K562 (cell line): ENCODE data around the gene CNOT4. TPM values are rescaled to one million over a fixed set of nuclear protein-coding genes. Genes with fewer than 3 reads are reported as not detected.

Experiments
- ATAC-seq: fragments of 200-7000 bp; cut with Tn5 transposase; 3 replicates; pipeline ENCODE4 v1.9.1; 2020; ENCODE audit warnings: moderate library complexity
- BruUV-seq: library from RNA; stranded (reverse); fragments of 400-500 nt; replicated peaks from 2 replicates; lab custom pipeline; 2021; lab: Mats Ljungman, UMichigan
- CTCF ChIA-PET: fragments of 300-600 bp; formaldehyde crosslinking; extraction: SDS; loops from one replicate; lab custom pipeline; 2021; ENCODE audit warnings: low intra/inter-chr PET ratio; lab: Yijun Ruan, JAX
- POLR2A ChIA-PET: fragments of 300-600, 350-650 bp; sonication (Branson Sonifier 250); formaldehyde crosslinking; extraction: SDS; loops from one replicate; lab custom pipeline; 2021; ENCODE audit warnings: antibody characterized with exemption, inconsistent platforms; lab: Yijun Ruan, JAX
- DNase-seq, 4 experiments: peaks; one replicate each; pipeline versions ENCODE4 v3.0.0 to v3.0.0-alpha.2; 2011 to 2018; ENCODE audit warnings: low spot score in 3 of 4, mixed read lengths in 3 of 4; ENCODE audit errors: extremely low read depth in 1 of 4
- FAIRE-seq: peaks from 2 replicates; lab custom pipeline; 2011; peaks lifted over from hg19 to GRCh38; lab: Jason Lieb, UNC
- H2AFZ ChIP-seq: 2 replicates; pipeline ENCODE4 v1.6.0; 2011; ENCODE audit warnings: low read depth, low read length, control low read depth, inconsistent platforms
- H3K27ac ChIP-seq: fragments of 200-600 bp; 3 replicates; pipeline ENCODE4 v1.8.0; 2011; ENCODE audit warnings: low read depth, mild to moderate bottlenecking, control low read depth, inconsistent platforms, low read length, moderate library complexity, mixed read lengths; ENCODE audit errors: extremely low read depth
- H3K27me3 ChIP-seq, 2 experiments: fragments of 300-600 bp in 1 of 2; 2 replicates in 1 of 2; 3 replicates in 1 of 2; pipeline versions ENCODE4 v1.6.0 to v1.8.0; 2011; ENCODE audit warnings: inconsistent platforms in 2 of 2, low read length in 2 of 2, mild to moderate bottlenecking in 1 of 2, mixed read lengths in 1 of 2, moderate library complexity in 1 of 2; ENCODE audit not compliant: control insufficient read depth in 2 of 2, insufficient read depth in 2 of 2
- H3K36me3 ChIP-seq: fragments of 300-600 bp; 3 replicates; pipeline ENCODE4 v1.8.0; 2011; ENCODE audit warnings: mild to moderate bottlenecking, low read length, inconsistent platforms; ENCODE audit not compliant: control insufficient read depth, insufficient read depth
- H3K4me1 ChIP-seq, 2 experiments: fragments of 200-600 bp in 1 of 2; replicated peaks in 1 of 2; 2 replicates in 1 of 2; 3 replicates in 1 of 2; pipeline versions ENCODE4 v1.5.1 to v1.8.0; 2011; ENCODE audit warnings: inconsistent platforms in 2 of 2, low read length in 2 of 2, mild to moderate bottlenecking in 1 of 2, mixed read lengths in 1 of 2, moderate library complexity in 1 of 2; ENCODE audit not compliant: control insufficient read depth in 2 of 2, insufficient read depth in 2 of 2
- H3K4me2 ChIP-seq: 2 replicates; pipeline ENCODE4 v1.6.1; 2011; ENCODE audit warnings: low read length, control low read depth, inconsistent platforms, mixed read lengths; ENCODE audit not compliant: insufficient read depth
- H3K4me3 ChIP-seq: fragments of 200-600 bp; sonication (generic), shearing (Covaris generic); 2 replicates; pipeline ENCODE4 v1.5.1; 2016; ENCODE audit warnings: control low read depth, inconsistent platforms
- H3K79me2 ChIP-seq: fragments of 200-600 bp; 3 replicates; pipeline ENCODE4 v1.8.0; 2011; ENCODE audit warnings: low read length, inconsistent platforms; ENCODE audit not compliant: control insufficient read depth, insufficient read depth
- H3K9ac ChIP-seq, 2 experiments: 2 replicates each; pipeline versions ENCODE4 v1.6.0 to v1.6.1; 2011; ENCODE audit warnings: low read depth in 2 of 2, low read length in 2 of 2, control low read depth in 1 of 2, inconsistent platforms in 1 of 2, mild to moderate bottlenecking in 1 of 2, mixed read lengths in 1 of 2; ENCODE audit not compliant: insufficient read depth in 1 of 2
- H3K9me1 ChIP-seq: one replicate; pipeline ENCODE4 v1.6.0; 2011; ENCODE audit warnings: inconsistent platforms, mild to moderate bottlenecking, low read length, moderate library complexity; ENCODE audit not compliant: control insufficient read depth, insufficient read depth
- H3K9me3 ChIP-seq: replicated peaks from 2 replicates; pipeline ENCODE4 v1.5.1; 2011; ENCODE audit warnings: low read depth, low read length, inconsistent platforms; ENCODE audit not compliant: control insufficient read depth, insufficient read depth
- H4K20me1 ChIP-seq: replicated peaks from 2 replicates; pipeline ENCODE4 v1.6.1; 2011; ENCODE audit warnings: low read length, inconsistent platforms, mixed read lengths; ENCODE audit not compliant: control insufficient read depth, insufficient read depth
- C11orf30 ChIP-seq: fragments of 450-650 bp; IDR thresholded peaks from 2 replicates; pipeline ENCODE4 v1.6.1; 2016; ENCODE audit warnings: low read depth, mild to moderate bottlenecking
- CREB3L1 ChIP-seq: fragments of 450-650 bp; IDR thresholded peaks from 2 replicates; pipeline ENCODE4 v1.6.1; 2014; ENCODE audit warnings: low read depth, mild to moderate bottlenecking, moderate library complexity, borderline replicate concordance
- MAFG ChIP-seq: fragments of 450-650 bp; conservative IDR thresholded peaks from 2 replicates; pipeline ENCODE4 v1.6.1; 2016; ENCODE audit warnings: missing genetic modification characterization, missing compliant biosample characterization
- NR4A1 ChIP-seq, 2 experiments: fragments of 250-450 bp in 1 of 2; fragments of 450-650 bp in 1 of 2; sonication (Bioruptor Pico) in 1 of 2; IDR thresholded peaks; 2 replicates each; pipeline versions ENCODE4 v1.4.0 to v1.6.1; 2016 to 2020; ENCODE audit warnings: mild to moderate bottlenecking in 2 of 2, missing compliant biosample characterization in 1 of 2, missing genetic modification characterization in 1 of 2, moderate library complexity in 1 of 2
- SNAPC5 ChIP-seq: fragments of 250-450 bp; sonication (Bioruptor Pico); IDR thresholded peaks from 2 replicates; pipeline ENCODE4 v1.8.0; 2021; ENCODE audit warnings: moderate library complexity, mild to moderate bottlenecking, inconsistent platforms
- ZNF316 ChIP-seq: fragments of 450-650 bp; IDR thresholded peaks from 2 replicates; pipeline ENCODE4 v1.6.1; 2016
- WGBS: fragments of 100-300 bp; shearing (Covaris generic); methylation state at CpG from one replicate; pipeline ENCODE4 v1.1.6; 2016; ENCODE audit warnings: low coverage, mixed read lengths; ENCODE audit not compliant: insufficient coverage; ENCODE audit errors: missing lambda C conversion rate; 5-methylcytosine and 5-hydroxymethylcytosine counted together
- in situ Hi-C: fragments of 300-500 bp; cut with MboI; formaldehyde crosslinking; loops from 4 replicates; pipeline ENCODE4 v1.15.0; 2018; ENCODE audit warnings: inconsistent platforms, mixed read lengths
- intact Hi-C: fragments of 100-400 bp; cut with micrococcal nuclease; formaldehyde crosslinking; loops from 2 replicates; pipeline ENCODE4 v1.14.2; 2022
- polyA plus RNA-seq, 8 experiments: library from polyadenylated mRNA; depleted of rRNA in 4 of 8; stranded (reverse) in 5 of 8; unstranded in 3 of 8; fragments of >200 nt; fragmentation: Nextera tagmentation in 2 of 8; fragmentation: Illumina TruSeq in 1 of 8; extraction: Ambion mirVana in 2 of 8; extraction: Trizol in 1 of 8; gene quantifications; 2 replicates each; pipeline versions ENCODE4 v1.2.1 to v1.2.3, GENCODE V29; 2011 to 2014; ENCODE audit warnings: inconsistent platforms in 1 of 8, missing spikeins in 1 of 8
- total RNA-seq, 7 experiments: library from RNA; depleted of rRNA in 6 of 7; stranded (reverse); fragments of >200 nt in 6 of 7; fragmentation: Illumina TruSeq in 2 of 7; extraction: Trizol in 2 of 7; gene quantifications; 2 replicates each; pipeline versions ENCODE4 v1.2.1 to v1.2.3, GENCODE V29; 2011 to 2021; ENCODE audit warnings: low replicate concordance in 1 of 7

Gene CNOT4
- total and polyA plus RNA-seq, 9 of the 15 experiments (the other 6 are each of a cell fraction or from before 2014, with no cell fraction given) = 8.6 to 24.1 (median 15.4) TPM

GRCh38 chr7:135391514-135391913 is 118.4 kb downstream of the CNOT4 start:
- 74% methylated on average over 3 of the region's 3 CpGs for WGBS
- intact Hi-C loops = no loop called here
- POLR2A ChIA-PET = interaction anchor here (1.6 kb wide), 1 partner anchor 10 kb away, joined by 6 read pairs; no protein-coding TSS in a partner anchor

More at GRCh38 chr7:135391514-135391913, 118.4 kb downstream of the CNOT4 start:
- BruUV-seq = no TSS peak
- Histone ChIP-seq H3K4me1 (no peaks in the 10 kb centered on the region), H3K27ac (no peak overlapping the region), H3K9me3 (no peaks in the 10 kb centered on the region), H3K79me2 (no peaks in the 10 kb centered on the region), H2AFZ (no peak overlapping the region), H3K9me1 (no peaks in the 10 kb centered on the region), H3K4me2 (no peak overlapping the region), H3K36me3 (peaks cover 49% of the 10 kb centered on the region), H4K20me1 (no peaks in the 10 kb centered on the region), H3K27me3 (no peaks in the 10 kb centered on the region), H3K9ac (no peak overlapping the region), H3K4me3 (no peak overlapping the region)
- ATAC-seq = no peak
- CTCF ChIA-PET = no interaction called here
- FAIRE-seq = no peak
- in situ Hi-C loops = no loop called here
- TF ChIP-seq ZNF316 (peak; percentile 75), CREB3L1 (no peak), MAFG (tag) (peak; percentile 34; the same call in 1 of the 2 replicates), SNAPC5 (no peak), NR4A1 (CRISPR knock-in tag; IDR thresholded peaks at IDR 0.05) (no peak), NR4A1 (tag; IDR thresholded peaks at IDR 0.05) (no peak), C11orf30 (peak; percentile 55; the same call in 1 of the 2 replicates)
- no peak for DNase-seq
